IPS DF 6.9 (cell line): ENCODE measurements around the gene MACROH2A2.
"Not testable (repeated sequence)": the region's sequence is repeated elsewhere in the genome, so short reads cannot be mapped to it uniquely, and the experiment has no call there.

ENCODE experiments used
- DNase-seq: peaks from one replicate; pipeline ENCODE4 v3.0.0-alpha.2; 2013; ENCODE audit warnings: low read depth, low spot score
- H3K27ac ChIP-seq: one replicate; pipeline ENCODE4 v1.5.1; 2013; ENCODE audit warnings: low read length, control low read depth
- H3K27me3 ChIP-seq: 2 replicates; pipeline ENCODE4 v1.6.1; 2013; ENCODE audit warnings: mild to moderate bottlenecking, low read length; ENCODE audit not compliant: control insufficient read depth, insufficient read depth
- H3K36me3 ChIP-seq: 2 replicates; pipeline ENCODE4 v1.6.1; 2013; ENCODE audit warnings: low read length; ENCODE audit not compliant: control insufficient read depth, insufficient read depth
- H3K4me1 ChIP-seq: 2 replicates; pipeline ENCODE4 v1.6.1; 2013; ENCODE audit warnings: low read length; ENCODE audit not compliant: control insufficient read depth, insufficient read depth
- H3K4me3 ChIP-seq: 2 replicates; pipeline ENCODE4 v1.5.1; 2013; ENCODE audit warnings: mild to moderate bottlenecking, low read length
- H3K9me3 ChIP-seq: 2 replicates; pipeline ENCODE4 v1.6.1; 2013; ENCODE audit warnings: low read length, inconsistent platforms; ENCODE audit not compliant: control insufficient read depth, insufficient read depth
- WGBS: extraction: QIAGEN DNeasy Blood & Tissue Kit; methylation state at CpG from one replicate; pipeline ENCODE4 v1.1.7; 2013; ENCODE audit warnings: mixed read lengths, missing lambda C conversion rate; ENCODE audit not compliant: insufficient read length, insufficient coverage; 5-methylcytosine and 5-hydroxymethylcytosine counted together

MACROH2A2 gene

DNA sequence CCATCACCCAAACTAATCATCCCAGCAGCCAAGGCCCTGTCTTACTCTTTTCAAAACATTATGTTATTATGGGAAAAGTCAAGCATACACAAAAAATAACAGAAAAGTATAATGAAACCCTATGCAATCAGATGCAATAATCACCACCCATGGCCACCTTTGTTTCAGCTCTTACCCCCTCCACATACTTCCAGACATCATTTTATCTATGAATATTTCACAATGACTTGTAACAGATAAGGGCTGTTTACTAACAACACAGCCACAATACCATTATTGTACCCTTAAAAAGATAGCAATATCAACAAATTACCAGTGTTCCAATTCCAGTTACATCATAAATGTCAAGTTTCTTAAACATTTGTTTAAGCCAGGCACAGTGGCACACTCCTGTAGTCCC lies 44.8 kb downstream of the MACROH2A2 start:
- Histone ChIP-seq H3K27me3 (no peaks in the 10 kb centered on the region), H3K36me3 (no peaks in the 10 kb centered on the region)

GRCh38 chr10:70098271-70098670 lies 45.6 kb downstream of the MACROH2A2 start:
- Histone ChIP-seq H3K27ac (no peak overlapping the region), H3K9me3 (no peaks in the 10 kb centered on the region), H3K27me3 (no peaks in the 10 kb centered on the region), H3K4me1 (no peaks in the 10 kb centered on the region), H3K4me3 (no peak overlapping the region), H3K36me3 (no peaks in the 10 kb centered on the region)
- WGBS = no CpG with 5 or more reads among the region's 3 CpGs
- no peak for DNase-seq

More for the DNA sequence above, 44.8 kb downstream of the MACROH2A2 start:
- no peak for DNase-seq
- H3K4me1 ChIP-seq = no peaks in the 10 kb centered on the region
- H3K27ac ChIP-seq = no peak overlapping the region
- H3K4me3 ChIP-seq = no peak overlapping the region
- no peaks in the 10 kb centered on the region for H3K9me3 ChIP-seq

DNA sequence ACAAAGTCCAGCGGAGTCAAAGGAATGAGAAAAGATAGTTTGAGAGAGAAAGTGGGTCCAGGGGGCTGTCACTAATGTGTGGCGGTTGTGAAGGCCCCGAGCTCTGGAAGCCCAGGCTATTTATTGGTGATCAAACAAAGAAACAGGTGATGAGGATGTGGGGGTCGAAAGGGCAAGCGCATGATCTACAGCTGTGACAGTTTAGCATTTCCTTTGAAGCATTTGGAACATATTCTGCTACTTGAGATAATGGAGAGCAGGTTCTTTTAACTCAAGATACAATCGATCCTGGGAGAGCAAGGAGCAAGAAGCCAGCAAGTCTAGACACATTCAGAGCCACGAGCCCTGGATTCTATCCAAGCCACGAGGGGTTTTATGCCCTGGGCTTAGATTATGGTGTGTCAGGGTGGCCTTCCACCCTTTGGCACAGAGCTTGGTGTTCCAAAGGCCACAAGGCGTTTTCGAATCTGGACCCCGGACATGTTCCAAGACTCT lies 48.5 kb downstream of the MACROH2A2 start:
- H3K27ac ChIP-seq, H3K4me3 ChIP-seq, H3K36me3 ChIP-seq, H3K4me1 ChIP-seq, H3K9me3 ChIP-seq, H3K27me3 ChIP-seq, DNase-seq: not testable (repeated sequence)
- WGBS = no CpG with 5 or more reads among the region's 11 CpGs

DNA sequence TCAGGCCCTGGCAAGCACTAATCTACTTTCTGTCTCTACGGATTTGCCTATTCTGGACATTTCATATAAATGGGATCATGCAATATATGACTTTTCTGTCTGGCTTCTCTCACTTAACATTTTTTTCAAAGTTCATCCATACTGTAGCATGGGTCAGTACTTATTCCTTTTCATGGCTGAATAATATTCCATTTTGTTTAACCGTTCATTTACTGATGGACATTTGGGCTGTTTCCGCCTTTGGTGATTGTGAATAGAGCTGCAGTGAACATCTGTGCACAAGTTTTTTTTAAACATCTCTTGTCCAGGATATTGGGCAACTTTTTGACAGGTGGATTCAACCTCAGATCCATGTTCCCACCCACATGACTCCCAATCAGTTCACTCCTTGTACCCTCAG lies 49.0 kb downstream of the MACROH2A2 start:
- Histone ChIP-seq H3K4me3 (no peak overlapping the region; the same call in 1 of the 2 replicates), H3K4me1 (no peaks in the 10 kb centered on the region), H3K27me3 (no peaks in the 10 kb centered on the region), H3K36me3 (no peaks in the 10 kb centered on the region), H3K9me3 (no peaks in the 10 kb centered on the region), H3K27ac (no peak overlapping the region)
- no CpG with 5 or more reads among the region's 3 CpGs for WGBS
- DNase-seq = no peak

DNA sequence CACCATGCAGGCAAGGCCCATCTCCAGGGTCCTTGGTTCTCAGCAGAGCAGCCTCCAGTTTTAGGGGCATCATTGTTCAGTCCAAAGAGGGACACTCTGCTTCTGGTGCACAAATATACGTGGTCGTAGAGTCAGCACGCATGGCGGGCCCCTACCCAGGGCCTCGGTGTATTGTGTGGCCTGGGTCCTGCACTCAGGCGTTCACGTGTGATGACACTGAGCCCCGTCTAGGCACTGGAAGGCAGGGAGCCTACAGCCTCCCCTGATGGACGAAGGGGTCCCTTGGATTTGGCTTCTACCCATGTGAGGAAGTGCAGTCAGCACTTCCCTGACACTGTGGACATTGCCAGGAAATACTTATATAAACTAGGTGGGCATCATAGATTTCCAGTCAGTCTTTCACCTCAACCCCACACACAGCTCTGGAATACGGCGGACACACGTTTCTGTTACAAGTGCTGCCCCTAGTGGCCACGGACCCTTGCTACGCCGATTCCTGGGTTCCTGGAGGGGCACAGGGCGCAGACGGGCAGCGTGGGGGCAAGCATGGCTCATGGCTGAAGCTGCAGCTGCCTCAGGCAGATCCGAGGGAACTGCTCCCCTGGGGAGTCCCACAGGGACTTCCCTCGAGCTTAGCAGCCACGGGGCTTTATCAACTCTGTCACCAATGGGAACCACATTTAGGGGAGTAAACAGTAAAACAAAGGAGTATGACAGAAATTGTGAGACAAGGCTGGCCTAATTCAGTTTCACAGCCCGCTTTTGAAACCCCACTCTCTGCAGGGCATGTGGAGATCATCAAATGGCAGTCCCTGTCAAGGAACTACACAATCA lies 54.5 kb downstream of the MACROH2A2 start:
- peak; percentile 70 for DNase-seq
- Histone ChIP-seq H3K9me3 (no peaks in the 10 kb centered on the region), H3K27ac (no peak overlapping the region), H3K4me3 (no peak overlapping the region), H3K36me3 (no peaks in the 10 kb centered on the region), H3K4me1 (no peaks in the 10 kb centered on the region), H3K27me3 (no peaks in the 10 kb centered on the region)
- no CpG with 5 or more reads among the region's 22 CpGs for WGBS

DNA sequence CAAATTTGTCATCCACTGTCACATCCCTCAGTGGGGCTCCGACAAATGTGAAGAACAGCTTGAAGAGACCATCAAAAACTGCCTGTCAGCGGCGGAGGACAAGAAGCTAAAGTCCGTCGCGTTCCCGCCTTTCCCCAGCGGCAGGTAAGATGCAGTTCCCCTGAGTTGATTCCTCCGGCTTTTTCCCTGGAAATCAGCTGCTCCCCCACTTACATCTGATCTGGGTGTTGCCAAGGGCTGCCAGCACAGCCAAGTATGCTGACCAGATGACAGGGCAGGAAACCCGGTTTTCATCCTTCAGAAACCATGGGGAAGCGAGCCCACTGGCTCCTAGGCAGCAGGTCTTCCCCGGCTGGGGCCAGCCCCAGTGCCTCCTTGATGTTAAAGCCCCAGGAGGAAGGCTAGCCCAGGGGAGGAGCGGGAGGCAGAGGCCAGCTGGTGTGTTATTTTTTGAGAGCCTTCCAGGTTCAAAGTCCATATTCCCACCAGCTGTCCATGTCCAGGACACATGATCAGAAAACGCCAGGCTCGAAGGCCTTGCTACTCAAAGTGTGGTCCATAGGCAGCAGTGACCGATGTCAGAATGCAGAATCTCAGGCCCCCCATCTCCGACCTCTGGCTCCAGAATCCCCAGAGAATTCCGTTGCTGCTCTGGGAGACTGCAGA lies 56.6 kb downstream of the MACROH2A2 start:
- Histone ChIP-seq H3K27ac (no peak overlapping the region), H3K4me3 (no peak overlapping the region), H3K36me3 (no peaks in the 10 kb centered on the region), H3K27me3 (no peaks in the 10 kb centered on the region), H3K4me1 (no peaks in the 10 kb centered on the region), H3K9me3 (no peaks in the 10 kb centered on the region)
- WGBS = no CpG with 5 or more reads among the region's 18 CpGs
- DNase-seq = no peak

DNA sequence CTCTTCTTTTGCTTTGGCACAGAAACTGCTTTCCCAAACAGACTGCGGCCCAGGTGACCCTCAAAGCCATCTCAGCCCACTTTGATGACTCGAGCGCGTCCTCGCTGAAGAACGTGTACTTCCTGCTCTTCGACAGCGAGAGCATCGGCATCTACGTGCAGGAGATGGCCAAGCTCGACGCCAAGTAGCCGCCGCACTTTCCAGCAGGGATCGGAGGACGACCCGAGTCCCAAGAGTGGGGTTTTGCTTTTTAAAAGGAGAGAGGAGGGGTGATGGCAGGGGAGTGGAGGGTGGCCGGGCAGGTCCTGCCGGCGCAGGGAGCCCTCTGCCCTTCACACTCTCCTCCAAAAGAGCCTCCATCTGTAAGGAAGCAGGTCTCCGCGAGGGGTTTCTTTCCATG lies 58.9 kb downstream of the MACROH2A2 start:
- Histone ChIP-seq H3K36me3 (no peaks in the 10 kb centered on the region), H3K4me1 (no peaks in the 10 kb centered on the region), H3K27ac (no peak overlapping the region), H3K9me3 (no peaks in the 10 kb centered on the region), H3K27me3 (no peaks in the 10 kb centered on the region), H3K4me3 (no peak overlapping the region)
- no CpG with 5 or more reads among the region's 22 CpGs for WGBS
- no peak for DNase-seq

DNA sequence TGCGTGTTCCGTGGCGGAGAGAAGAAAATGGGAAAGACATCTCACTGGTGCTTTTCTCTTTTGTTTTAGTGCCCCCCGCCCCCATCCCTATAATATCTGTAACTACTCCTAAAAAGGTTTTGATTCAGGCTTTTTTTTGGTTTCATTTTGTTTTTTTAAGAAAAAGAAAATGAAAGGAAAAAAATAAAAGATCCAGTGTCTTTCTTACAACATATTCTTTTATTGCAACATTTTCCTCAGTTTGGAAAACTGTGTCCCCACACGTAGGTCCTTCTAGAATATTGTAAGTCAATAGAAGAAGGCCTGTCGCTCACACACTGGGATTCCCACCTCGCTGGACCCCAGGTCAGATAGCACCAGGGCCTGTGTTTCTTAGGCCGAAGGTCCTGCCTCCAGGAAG lies 59.4 kb downstream of the MACROH2A2 start:
- H3K4me3 ChIP-seq = no peak overlapping the region
- H3K27me3 ChIP-seq = no peaks in the 10 kb centered on the region
- no peaks in the 10 kb centered on the region for H3K36me3 ChIP-seq
- no peak for DNase-seq
- H3K9me3 ChIP-seq = no peaks in the 10 kb centered on the region
- no peaks in the 10 kb centered on the region for H3K4me1 ChIP-seq
- no CpG with 5 or more reads among the region's 8 CpGs for WGBS
- no peak overlapping the region for H3K27ac ChIP-seq

- no peaks in the 10 kb centered on the region for H3K4me1 ChIP-seq
- H3K4me3 ChIP-seq = no peak overlapping the region
- no peaks in the 10 kb centered on the region for H3K36me3 ChIP-seq
- no peak overlapping the region for H3K27ac ChIP-seq
- no peaks in the 10 kb centered on the region for H3K9me3 ChIP-seq
- no peak for DNase-seq
- H3K27me3 ChIP-seq = no peaks in the 10 kb centered on the region
- WGBS = no CpG with 5 or more reads among the region's 15 CpGs
These were observed 62.3 kb downstream of the MACROH2A2 start for GRCh38 chr10:70114902-70115301.

DNA sequence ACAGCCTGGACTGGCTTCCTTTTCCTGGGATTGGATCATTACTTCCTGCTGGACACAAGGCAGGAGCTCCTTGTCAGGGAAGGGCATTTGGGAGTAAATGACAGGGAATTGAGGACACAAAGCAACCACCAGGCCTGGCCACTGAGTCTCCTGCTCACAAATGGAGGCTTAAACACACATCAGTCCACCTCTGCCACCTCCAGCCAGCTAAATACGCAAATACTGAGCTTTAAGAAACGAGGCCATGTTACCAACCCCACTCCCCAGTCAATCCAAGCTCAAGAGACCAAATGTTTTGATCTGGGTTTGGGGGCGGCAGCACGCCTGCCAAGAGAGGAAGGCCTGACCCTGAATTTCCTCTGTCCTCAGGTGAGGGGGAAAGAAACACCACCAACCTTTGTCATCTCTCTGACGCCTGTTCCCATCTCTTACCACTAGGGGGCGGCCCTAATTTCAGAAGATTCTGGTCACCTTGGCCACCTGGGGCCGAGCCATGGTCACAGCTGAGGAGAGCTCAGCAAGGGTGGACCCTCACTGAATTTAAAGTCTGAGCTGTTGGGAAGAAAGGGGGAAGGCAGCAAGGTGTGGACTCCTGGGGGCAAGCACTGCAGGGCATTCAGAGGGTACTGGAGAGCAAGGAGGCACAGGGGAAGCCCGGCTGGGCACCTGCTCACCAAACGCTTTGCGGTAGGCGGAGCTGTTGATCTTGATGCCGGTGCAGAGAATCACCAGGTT lies 63.5 kb downstream of the MACROH2A2 start:
- no CpG with 5 or more reads among the region's 12 CpGs for WGBS
- H3K9me3 ChIP-seq = no peaks in the 10 kb centered on the region
- H3K27me3 ChIP-seq = no peaks in the 10 kb centered on the region
- H3K4me3 ChIP-seq = no peak overlapping the region
- no peak overlapping the region for H3K27ac ChIP-seq
- no peaks in the 10 kb centered on the region for H3K4me1 ChIP-seq
- no peaks in the 10 kb centered on the region for H3K36me3 ChIP-seq
- no peak for DNase-seq
